ENCODE data around the gene GBP4.

The GBP4 gene

DNA sequence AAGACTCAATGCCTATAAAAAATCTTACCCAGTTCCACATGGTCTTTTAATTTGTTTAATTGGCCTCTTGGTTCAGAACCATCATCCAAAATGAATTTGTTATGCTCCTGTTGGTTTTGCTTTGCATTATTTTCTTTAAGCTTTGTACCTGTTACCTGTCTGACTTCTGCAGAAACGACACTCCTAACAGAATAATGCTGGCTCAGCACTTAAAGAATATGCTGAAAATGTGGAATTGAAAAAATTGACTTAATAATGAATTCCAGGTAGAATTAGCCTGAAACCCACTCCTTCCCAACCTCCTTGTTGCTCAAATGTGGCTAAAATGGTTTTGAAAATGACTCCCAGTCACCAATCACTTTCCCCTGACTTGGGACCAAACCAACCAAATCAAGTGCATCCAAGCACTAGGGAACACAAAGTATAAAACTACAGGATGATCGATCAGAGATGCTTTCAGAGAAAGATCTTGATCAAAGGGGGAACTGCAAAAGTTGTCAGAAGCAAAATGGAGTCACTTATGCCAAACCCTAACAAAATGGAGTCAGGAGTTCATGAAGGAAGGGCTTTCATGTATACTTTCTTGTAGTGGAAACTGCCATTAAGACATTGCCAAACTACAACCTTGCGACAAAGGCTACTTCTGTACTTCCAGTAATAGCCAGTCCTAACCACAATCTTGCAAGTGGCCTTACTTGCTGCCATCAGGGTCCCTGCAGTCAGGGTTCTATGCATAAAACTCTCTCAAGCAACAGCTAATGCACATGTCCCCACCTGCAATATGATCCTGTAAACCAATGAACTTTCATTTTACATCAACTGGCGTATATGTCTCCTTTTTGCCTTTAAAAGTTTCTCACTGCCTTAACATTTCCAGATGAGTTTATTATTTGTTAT is 28.3 kb downstream of the GBP4 start:
- DNase-seq, result no peak

DNA sequence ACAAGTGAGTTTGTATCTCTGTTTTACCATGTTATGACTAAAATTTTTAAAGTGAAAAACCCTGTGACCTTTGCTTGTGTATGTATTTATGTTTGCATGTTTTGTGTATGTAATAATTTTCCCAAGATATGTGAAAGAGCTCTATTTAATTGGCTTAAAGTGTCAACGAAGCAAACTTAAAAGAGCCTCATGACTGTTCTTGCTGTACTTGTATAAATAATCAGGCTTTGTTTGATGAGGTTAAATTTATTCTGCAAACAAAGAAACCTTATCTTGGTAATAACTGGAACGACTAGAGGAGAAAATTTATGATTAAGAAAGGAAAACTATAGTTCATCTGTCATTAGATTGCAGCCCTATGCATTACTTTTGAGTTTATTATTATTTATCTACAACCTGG is 29.6 kb downstream of the GBP4 start:
- DNase-seq, result no peak

DNA sequence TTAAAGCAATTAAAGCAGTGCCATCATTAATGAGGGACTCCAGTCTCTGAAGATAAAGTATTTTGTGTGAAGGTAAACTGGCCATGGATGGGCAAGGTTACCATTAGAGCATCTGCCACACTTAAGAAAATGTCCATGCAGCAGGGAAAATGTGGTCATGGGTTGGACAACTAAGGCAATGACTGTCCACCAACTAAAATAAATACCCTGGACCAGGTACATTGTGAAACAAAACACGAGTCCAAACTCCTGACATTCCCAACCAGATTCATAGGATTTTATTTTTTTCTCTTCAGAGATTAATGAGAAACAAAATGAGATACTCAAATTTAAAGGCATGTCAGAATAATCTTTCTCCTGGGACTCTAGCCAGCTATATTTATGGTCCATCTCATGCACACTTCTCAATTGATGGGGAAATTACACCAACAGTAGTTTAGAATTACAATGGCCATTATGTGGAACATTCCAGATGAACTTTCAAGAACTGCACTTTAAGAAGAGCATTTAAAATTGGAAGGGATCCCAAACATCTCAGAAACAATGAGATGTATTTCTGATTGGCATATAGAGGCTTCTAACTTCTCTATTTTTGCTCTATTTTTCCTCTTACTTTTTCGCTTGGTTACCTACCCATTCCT is 31.0 kb downstream of the GBP4 start:
- no peak for DNase-seq

DNA sequence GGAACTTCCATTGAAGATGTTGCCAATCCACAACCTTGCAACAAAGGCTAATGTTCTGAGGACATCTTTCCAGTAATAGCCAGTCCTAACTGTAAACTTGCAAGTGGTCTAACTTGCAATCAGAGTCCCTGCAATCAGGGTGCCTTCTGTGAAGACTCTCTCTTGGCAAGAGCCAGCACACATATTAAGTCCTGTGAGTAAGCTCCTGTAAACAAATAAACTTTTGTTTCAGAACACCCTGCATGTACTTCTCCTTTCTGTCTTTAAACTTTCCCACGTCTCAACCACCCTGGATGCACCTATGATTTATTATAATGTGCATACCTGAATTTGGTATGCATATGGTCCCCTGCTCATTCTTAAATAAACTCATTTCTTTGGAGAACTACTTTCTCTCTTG is 32.0 kb downstream of the GBP4 start:
- no peak for DNase-seq

DNA sequence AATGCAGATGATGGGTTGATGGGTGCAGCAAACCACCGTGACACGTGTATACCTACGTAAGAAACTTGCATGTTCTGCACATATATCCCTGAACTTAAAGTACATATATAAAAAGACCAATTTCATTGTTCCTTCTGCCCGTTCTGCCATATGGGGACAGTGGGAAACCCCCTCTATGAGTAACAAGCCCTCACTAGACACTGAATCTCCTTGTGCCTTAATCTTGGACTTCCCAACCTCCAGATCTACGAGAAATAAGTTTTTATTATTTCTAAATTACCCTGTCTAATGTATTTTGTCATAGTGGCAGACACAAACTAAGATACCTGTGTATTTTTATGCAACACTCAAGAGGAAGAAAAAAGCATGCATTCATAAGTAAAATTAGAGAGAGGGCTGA is 32.9 kb downstream of the GBP4 start:
- no peak for DNase-seq

DNA sequence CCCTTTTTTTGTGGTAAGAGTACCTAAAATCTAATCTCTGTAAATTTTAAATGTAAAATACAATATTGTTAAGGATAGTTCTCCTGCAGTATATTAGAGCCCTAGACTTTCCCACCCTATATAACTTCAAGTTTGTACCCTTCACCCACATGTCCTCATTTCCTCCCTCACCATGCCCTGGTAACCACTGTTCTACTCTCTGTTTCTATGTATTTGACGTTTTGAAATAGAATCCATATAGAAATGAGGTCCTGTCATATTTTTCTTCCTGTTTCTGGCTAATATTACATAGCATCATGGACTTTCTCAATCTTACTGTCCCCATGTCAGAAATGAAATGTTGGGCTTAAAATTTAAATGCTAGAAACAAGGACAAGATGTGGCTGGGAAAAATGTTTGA is 47.7 kb downstream of the GBP4 start:
- DNase-seq, result no peak

DNA sequence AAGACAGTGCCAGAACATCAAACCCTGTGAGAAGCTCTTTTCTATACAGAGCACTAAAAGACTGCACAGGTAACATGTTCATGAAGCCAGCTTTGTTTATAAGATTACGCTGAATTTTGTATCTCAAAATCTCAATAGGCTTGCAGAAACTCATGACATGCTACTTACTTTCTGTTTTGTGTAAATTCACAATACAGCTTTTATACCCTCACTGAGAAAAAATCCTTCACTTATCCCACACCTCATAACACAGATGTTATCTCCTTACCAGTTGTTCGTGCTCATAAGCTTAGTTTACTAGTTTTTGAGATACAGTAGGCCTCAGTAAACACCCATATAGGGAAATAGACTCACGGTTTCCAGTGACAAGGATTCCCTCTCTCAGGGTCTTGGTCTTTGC is 48.8 kb downstream of the GBP4 start:
- DNase-seq, result no peak

DNA sequence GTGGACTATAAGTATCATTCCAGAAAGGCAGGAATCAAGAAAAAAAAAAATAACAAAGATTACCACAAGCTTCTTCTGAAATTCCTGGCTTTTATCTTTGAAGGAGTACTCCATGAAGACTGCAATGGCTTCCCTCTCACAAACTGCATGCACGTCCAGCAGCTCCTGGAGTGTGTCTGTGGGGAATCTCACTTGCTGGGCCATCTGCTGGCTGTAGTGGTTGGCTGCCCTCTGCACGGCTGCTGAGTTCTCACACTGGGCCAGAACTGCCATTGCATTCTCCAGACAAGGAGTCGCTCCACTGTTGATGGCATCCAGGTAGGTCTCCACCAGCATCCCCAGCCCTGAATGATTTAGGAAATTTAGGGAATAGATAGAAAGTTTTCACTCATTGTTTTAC is 49.5 kb downstream of the GBP4 start:
- no peak for DNase-seq

DNA sequence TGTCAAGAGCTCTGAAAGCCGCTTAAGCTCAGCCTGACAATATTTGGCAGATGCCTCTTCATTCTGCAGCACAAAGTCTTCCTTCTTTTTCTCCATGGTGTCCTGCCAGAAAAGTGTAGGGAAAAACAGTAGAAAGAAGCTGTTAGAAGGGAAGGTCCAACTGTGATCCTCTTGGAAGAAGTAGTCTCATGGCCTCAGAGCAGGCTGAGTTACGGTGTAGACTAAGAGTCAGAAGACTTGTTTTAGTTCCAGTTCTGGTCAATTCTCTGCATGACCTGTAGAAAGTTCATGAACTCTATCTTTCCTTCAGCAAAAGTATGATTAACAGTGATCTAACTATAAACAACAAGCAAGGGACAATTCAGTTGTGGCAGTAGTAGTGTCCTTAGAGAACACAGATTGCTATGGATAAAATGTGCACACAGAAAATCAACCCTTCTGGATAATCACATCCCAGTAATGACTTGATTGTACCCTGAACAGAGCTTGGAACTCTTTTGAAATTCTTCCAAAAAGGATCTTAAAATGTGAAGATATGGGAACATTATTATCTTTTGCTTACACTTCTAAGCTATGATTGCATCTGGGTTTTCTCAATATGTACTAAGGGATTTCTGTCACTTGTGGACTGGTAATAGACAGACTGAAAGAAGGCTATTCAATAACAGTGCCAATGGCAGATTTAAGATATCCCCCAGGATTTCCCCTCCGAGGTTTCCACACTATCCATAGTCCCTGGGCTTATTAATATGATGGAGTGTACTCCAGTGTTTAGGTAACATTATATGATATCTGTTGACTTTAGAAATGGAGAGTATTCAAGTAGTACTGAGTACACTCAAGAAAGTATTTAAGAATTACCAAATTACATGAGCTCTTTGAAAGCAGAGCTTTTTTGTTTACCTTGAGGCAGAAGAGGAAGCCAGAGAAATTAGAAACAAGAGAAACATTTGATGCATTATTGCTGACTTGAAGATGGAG is 50.8 kb downstream of the GBP4 start:
- no peak for DNase-seq

DNA sequence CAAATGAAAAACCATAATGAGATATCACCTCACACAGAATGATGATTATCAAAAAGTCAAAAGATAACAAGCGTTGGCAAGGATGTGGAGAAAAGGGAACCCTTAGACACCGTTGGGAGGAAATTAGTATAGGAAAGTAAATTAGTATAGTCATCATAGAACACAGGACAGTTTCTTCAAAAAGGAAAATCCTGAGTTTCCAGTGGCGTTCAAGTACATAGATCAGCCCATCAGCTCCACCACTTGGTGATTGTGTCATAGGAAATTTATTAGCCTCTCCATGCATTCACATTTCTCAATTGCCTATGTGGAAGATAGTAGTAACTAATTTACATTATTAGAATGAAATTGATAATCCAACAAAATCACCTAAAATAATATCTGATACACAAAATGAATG is 52.0 kb downstream of the GBP4 start:
- DNase-seq, result no peak

DNA sequence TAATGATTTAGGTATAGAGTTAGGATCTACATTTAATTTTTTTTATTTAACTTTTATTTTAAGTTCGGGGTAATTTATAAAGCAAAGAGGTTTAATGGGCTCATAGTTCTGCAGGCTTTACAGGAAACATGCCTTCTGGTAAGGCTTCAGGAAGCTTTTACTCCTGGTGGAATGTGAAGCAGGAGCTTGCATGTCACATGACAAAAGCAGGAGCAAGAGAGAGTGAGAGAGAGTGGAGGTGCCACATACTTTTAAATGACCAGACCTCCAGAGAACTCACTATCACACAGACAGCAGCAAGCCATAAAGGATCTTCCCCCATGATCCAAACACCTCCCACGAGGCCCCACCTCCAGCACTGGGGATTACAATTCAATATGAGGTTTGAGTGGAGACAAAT is 55.3 kb downstream of the GBP4 start:
- no peak for DNase-seq

DNA sequence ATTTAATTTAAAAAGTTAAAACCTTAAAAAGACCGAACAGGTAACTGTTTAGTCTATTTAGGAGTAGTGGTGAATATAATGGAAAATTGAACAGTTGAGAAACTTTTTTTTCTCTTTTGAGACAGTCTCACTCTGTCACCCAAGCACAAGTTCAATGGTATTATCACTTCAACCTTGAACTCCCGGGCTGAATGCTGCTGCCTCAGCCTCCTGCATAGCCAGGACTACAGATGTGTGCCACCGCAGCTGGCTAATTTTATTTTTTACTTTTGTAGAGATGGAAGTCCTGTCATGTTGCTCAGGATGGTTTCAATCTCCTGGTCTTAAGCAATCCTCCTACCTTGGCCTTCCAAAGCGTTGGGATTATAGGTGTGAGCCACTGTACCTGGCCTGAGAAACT is 56.6 kb downstream of the GBP4 start:
- DNase-seq, result no peak

DNA sequence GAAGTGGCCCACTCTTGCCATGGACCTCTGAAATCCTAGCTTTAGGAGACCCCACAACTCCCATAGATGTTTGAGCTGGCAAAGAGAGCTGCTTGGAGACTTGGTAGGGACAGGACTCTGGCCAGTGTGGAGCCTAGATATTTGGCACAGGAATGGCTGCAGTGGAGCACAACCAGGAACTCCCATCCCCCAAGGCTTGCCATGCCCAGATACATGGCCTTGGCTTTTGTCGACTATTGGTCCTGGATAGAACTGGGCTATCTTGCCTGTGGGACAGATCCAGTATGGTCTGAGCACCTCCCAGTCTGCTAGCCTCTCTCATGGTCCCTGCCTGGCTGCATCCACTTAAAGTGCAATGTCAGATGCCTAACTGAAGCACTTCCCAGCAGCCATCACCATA is 65.0 kb downstream of the GBP4 start:
- DNase-seq, result no peak
